NCI-H2196 treated with DMSO at 0.1 percent for 48 hours (cell line): Measurements from ENCODE around the gene PTPRZ1.

Experiments
- DNase-seq: peaks from one replicate; lab custom pipeline; 2025; ENCODE audit not compliant: unreplicated experiment; lab: John Stamatoyannopoulos, UW

Gene PTPRZ1

GRCh38 chr7:122103064-122103463, 230.1 kb downstream of the PTPRZ1 start:
- DNase-seq = no peak
